GM21423 (cell line): Measurements from ENCODE around the gene KMT2A.

Source experiments
- ATAC-seq: cut with Tn5 transposase; IDR thresholded peaks from one replicate; pipeline ENCODE4 v1.9.1; 2021; ENCODE audit warnings: mild to moderate bottlenecking, moderate library complexity; ENCODE audit not compliant: unreplicated experiment

The KMT2A gene

GRCh38 chr11:118574636-118575035, 138.3 kb downstream of the KMT2A start:
- ATAC-seq: no peak
